ENCODE results near the gene TMEM74B.
"Not testable (repeated sequence)": the region's sequence is repeated elsewhere in the genome, so short reads cannot be mapped to it uniquely, and the experiment has no call there.

The TMEM74B gene

DNA sequence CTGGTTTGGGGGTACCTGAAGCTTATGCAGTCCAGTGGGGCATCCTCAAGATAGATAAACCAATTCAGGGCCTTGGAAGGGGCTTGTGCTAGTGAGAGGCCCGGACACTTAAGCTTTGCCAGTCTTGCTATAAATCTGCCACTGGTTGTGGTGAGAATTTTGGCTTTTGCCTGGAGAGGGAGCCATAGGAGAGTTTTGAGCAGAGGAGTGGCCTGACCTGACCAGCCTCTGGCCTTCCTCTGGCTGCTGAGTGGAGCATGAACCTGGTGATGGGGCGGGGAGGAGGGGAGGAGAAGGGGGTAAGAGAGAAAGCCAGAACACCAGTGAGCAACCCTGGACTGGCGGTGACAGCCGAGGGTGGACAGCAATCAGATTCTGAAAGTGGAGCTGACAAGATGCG is 7.1 kb downstream of the TMEM74B start:
- DNase-seq = no peak

GRCh38 chr20:1174787-1175186 is 10.0 kb downstream of the TMEM74B start:
- DNase-seq = no peak

- no peak for DNase-seq
Measured at GRCh38 chr20:1173698-1174097, 11.1 kb downstream of the TMEM74B start.

DNA sequence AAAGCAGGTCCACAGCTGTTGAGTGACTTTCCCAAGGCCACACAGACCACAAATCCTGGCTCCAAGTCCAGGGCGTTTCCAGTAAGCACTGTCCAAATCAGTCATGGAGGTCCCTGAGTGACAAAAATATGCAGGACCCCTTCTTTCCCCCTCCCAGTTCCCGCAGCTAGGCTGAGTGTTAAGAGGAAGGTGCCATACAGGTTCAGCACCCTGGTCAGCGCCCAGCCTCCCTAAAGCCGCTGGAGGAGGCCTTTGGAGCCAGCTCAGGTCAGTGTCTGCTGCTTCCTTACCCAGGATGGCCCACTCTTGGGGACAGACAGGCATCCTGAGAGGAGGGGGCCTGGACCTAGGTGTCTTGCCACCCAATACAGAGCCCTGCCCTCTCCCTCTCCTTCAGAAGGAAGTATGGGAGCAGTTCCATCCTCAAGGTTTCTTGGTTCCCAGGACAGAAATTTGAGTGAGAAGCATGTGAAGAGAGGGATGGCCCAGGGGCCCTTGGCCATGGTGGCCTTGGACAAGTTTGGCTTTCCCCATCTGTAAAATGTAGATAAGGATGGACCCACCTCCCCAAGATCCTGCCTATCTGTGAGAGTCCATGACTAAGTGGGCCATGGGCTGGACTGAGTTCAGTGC is 13.2 kb downstream of the TMEM74B start:
- no peak for DNase-seq

DNA sequence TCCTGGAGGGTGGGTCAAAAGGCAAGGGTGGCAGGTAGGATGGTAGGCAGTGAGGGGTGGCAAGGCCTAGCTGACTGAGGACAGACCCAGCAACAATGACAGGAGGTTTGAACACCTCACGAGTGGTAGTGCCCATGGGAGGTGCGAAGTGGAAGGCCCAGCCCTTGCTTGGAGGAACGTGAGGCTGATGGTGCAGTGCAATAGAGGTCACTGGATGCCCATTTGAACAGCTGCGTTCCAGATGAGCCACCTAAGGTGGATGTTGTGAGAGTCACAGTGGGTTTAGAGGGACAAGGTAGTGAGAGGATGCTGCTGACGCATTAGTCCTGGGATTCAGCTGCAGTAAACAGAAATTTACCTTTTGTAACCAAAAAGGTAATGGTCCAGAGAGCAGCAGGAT is 15.6 kb downstream of the TMEM74B start:
- DNase-seq = no peak

GRCh38 chr20:1166948-1167720 is 17.6 kb downstream of the TMEM74B start:
- no peak for DNase-seq

DNA sequence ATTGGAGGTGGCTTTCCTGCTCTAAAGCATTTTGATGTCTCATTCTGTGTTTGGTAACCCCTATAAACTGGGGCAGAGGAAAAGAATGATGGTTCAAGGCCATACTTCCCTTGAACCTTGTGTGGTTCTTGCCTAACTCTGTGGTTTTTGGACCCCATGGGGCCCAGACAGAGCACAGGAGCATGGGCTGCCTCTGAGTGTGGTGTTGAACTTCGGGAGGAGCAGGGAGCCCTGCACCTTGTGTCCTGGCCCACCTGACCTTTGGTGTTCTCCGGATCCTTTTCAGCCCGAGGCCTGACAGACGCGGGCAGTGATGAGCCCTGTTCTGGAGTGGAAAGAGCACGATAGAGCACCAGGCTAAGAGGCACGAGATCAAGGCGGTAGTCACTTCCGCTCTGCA is 18.8 kb downstream of the TMEM74B start:
- no peak for DNase-seq

DNA sequence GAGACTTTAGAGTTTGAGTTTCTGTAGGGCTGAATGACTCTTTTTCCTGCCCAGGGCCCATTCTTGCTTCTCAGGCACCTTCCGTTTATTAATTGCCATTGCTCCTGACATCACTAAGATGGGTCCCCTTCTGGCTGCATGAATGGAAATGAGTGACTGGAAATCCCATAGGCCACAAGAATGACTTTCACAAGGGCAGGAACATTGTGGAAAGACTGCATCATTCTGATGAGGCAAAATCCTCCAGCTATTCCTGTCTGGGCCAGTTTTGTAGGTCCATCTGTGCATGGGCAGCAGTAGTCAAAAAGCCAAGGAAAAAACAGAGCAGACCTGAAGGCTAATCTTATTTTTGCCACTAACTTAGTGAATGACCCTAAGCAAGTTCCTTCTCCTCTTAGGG is 19.3 kb downstream of the TMEM74B start:
- no peak for DNase-seq

- DNase-seq = no peak
Measured at GRCh38 chr20:1164871-1165270, 19.9 kb downstream of the TMEM74B start.

DNA sequence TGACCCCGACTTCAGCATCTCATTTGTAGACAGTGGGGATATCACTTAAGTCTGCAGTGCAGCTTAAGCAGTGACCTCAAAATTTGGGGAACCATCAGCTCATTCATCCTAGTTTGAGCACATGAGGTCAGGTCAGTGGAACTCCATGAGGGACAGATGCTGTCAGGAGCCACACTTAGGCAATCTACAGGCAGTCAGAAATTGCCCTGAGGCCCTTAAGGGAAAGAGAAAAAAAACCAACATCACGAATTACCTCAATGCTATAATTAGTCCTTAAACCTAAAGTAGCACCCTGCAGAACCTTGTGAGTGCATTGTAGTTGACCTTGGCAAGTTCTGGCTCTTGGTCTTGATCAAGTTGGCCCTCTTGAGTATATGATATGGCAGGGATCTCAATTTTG is 21.1 kb downstream of the TMEM74B start:
- DNase-seq = no peak

GRCh38 chr20:1163105-1163504 is 21.7 kb downstream of the TMEM74B start:
- DNase-seq = no peak

GRCh38 chr20:1160991-1161390 is 23.8 kb downstream of the TMEM74B start:
- no peak for DNase-seq

DNA sequence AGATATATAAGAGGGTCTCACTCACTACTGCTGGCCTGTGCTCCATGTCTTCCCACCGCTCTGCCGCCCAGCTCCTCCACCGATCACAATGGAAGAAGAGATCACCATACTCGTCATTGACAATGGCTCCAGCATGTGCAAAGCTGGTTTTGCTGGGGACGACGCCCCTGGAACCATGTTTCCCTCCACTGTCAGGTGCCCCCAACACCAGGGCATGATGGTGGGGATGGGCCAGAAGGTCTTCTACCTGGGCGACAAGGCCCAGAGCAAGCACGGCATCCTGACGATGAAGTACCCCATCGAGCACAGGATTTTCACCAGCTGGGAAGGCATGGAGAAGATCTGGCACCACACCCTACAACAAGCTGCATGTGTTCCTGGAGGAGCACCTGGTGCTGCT is 24.3 kb downstream of the TMEM74B start:
- DNase-seq = no peak

- DNase-seq = no peak
Measured at GRCh38 chr20:1155342-1155741, 29.4 kb downstream of the TMEM74B start.

GRCh38 chr20:1154691-1155090 is 30.1 kb downstream of the TMEM74B start:
- DNase-seq = no peak

DNA sequence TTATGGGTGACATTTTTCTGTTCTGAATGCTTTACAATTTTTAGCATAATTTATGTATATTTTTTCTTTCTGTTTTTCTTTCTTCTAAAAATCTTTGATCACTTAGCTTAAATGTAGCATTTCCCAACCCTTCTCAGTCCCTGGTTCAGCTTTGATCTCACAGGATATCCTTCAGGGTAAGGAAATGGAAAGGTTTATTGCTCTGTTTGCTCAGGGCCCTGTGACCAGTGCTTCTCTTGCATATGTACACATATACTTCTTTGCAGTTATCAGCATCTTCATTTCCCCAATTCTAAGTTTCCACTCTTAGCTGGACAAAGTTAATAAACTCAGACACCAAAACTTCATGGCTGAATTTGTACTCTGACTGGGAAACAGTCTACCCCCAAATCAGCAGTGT is 30.6 kb downstream of the TMEM74B start:
- no peak for DNase-seq

GRCh38 chr20:1150968-1151367 is 33.8 kb downstream of the TMEM74B start:
- DNase-seq = no peak

DNA sequence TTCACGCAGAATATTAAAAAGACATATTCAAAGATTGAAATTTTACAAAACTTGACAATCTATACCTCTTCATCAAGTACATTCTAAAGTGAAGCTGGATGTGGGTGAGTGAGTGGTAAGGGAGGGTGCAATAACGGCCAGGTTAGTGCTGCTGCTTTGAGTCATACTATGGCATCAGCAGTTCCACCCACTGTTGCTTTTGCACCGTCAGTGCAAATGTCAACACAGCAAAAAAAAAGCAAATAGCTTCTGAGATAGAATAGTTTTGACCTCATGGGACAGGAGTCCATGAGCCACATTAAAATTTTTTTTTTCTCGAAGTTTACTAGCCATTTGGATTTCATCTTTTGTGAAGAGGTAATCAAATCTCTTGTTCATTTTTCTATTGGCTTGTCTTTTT is 34.6 kb downstream of the TMEM74B start:
- DNase-seq = no peak

DNA sequence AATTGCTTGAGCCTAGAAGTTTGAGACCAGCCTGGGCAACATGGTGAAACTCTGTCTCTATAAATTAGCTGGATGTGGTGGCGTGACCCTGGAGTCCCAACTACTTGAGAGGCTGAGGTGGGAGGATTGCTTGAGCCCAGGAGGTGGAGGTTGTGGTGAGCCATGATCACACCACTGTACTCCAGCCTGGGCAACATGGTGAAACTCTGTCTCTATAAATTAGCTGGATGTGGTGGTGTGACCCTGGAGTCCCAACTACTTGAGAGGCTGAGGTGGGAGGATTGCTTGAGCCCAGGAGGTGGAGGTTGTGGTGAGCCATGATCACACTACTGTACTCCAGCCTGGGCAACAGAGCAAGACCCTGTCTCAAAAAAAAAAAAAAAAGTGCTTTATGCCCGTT is 35.0 kb downstream of the TMEM74B start:
- not testable (repeated sequence) for DNase-seq

- DNase-seq = no peak
Measured at GRCh38 chr20:1146957-1147356, 37.8 kb downstream of the TMEM74B start.

GRCh38 chr20:1144401-1145172 is 40.2 kb downstream of the TMEM74B start:
- DNase-seq = no peak

DNA sequence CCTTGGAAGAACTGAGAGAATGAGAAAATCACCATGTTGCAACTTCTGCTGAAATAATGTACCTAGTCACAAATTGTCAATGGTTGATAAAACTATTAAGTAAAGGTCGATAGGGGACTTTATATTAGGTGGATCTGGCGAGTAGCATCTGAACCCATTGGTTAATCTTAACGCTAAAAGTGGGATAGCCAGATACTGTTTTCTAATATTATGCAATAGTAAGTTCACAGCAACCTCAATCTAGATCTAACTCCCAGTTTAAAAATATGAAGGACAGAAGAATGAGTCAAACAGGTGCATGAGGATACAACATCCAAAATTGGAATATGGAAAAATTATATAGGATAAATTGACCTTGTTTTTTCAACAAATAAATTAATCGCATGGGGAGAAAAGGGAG is 47.5 kb downstream of the TMEM74B start:
- DNase-seq = no peak

GRCh38 chr20:1134836-1135235 is 49.9 kb downstream of the TMEM74B start:
- DNase-seq = no peak

DNA sequence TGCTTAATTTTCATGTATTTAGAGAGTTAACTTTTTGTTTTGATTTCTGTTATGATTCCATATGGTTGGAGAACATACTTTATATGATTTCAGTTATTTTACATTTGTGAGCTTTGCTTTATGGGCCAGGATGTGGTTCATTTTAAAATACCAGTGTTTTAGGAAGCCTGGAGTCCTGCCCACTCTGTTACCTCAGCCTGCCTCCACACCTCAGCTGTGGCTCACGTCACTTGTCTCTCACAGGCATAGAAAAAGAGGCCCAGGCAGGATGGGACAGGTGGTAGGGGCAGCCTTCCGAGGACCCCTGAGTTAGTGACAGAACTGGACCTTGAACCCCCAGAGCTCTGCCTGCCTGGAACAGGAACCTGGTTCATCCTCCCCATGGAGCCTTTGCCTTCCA is 50.4 kb downstream of the TMEM74B start:
- no peak for DNase-seq

All from NCI-H510A (cell line).